ENCODE results near the gene CLTC. TPM values are rescaled to one million over a fixed set of nuclear protein-coding genes. Genes with fewer than 3 reads are reported as not detected.

The CLTC gene
- total RNA-seq: 430 and 443 TPM in 2 replicates

DNA sequence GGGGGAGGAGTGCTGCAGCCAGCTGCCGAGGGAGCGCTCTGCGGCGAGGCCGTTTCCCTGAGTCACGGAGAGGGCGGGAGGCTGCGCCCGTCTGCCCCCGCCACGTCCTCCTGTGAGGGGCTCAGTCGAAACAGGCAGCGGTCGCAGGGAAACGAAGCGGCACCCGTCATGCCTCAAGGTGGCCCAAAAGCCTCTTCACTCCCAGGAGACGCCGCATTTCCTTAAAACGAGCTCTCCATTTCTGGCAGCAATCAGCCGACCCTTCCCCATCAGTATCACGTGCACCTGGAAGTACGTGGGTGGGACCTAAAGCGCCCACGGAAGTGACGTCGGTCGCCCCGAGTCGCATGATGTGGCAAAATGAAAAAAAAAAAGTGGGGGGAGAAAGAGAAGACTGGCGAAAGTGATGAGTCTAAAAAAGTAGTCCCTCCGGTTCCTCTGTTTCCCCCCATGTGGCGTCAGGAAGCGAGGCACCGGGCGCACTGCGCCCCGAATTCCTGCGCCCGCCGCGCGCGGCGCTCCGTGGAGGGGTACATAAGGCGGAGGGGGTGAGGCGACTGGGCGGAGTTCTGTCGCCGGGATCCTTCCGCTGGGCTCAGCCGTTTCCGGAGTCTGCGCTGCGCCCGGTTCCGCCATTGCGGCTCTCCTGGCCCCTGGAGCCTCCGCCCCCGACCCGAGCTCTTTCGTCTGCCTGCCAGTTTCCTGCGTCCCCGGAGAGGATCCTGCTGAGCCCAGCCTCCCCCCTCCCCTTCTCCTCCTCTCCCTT, at the start of gene CLTC:
Gene CLTC (plus strand): TSS at position 598 of the 766 bp plus-strand sequence. CDS start 237 bp downstream, outside the sequence.

DNA sequence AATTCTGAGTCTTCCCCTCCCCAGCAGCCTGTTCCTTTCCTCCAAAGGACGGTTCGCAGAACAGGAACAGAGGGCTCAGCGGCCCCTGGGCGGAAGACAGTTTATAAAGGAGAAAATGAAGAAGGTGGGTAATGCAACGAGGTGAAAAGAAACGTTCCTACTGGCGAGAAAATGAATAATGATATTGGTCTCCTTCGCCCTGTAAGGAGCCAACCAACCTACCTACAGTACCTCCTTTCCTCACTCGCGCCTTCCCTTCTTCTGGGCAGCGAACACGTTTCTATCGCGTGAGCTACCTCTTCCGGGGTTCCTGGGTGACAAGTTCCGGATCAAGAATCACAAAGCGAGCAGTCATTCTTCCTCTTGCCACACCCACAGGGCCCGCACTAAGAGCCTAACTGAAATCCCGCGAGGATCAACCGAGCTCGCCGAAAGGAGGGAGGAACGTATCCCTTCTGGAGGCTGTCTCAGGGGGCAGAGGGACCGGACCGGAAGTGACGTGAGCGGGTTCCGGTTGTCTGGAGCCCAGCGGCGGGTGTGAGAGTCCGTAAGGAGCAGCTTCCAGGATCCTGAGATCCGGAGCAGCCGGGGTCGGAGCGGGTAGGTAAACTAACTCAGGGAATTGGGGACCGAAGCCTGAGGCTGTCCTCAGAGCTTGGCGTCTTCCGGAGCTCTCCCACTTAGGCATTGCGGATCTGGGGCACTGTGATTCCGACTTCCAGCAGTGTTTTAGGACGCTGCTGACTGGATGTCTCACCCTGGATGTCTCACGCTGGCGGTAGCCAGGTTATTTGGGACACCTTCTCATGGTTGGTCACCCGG, 87.7 kb downstream of the CLTC start, which contains the start of the genes PTRH2 and VMP1:
Gene PTRH2 (minus strand): TSS at position 282 of the 822 bp plus-strand sequence. CDS start 9,452 bp downstream, outside the sequence.
Gene VMP1 (plus strand): TSS at position 506 of the 822 bp plus-strand sequence. CDS start 23,793 bp downstream, outside the sequence.

Other genes with a start within 250 kb of the CLTC start
- gene DHX40, start 54.3 kb upstream of the CLTC start, total RNA-seq: 65.8 and 67.9 TPM in 2 replicates
- gene PTRH2, start 87.5 kb downstream of the CLTC start, total RNA-seq: 40.9 and 52.9 TPM in 2 replicates
- 269 and 291 TPM in 2 replicates for gene VMP1, start 87.8 kb downstream of the CLTC start, total RNA-seq